ENCODE results near the gene UBAC1.

The UBAC1 gene

DNA sequence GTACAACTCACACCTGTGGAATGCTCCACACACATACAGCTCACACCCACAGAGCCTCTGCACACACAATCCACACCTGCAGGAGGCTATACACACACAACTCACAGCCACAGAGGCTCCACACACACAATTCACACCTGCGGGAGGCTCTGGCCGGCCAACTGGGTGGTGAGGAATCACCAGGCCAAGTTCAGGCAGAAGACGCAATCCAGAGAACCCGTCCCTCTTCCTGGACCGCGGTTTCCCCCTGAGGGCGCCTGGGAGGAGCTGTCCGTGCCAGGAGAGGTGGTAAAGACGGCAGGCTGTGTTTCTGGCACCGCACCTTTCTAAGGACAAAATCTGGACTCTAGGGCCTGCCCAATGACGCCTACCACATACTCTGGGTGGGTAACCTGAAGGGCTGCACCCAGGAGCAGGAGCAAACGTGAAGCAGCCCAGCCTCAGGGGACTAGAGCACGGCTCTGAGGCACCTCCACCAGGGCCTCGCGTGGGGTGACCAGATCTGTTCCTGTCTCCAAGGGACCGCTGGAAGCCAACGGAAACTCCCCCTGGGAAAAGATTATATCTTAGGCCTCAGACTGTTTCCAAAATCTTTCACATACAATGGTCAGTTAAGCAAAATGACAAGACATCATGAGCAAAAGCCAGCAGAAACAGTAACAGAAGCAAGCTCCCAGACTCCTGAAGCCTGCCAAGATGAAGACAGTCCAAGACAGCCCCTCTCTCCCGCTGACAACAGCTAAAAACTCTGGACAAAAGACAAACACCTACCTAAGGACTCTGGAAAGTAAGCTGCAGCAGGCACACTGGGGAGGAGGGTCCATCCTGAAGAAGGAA, 70.8 kb downstream of the UBAC1 start:
- no peak for DNase-seq (ENCODE audit: low read depth)
- TF ChIP-seq, protein P1, sequence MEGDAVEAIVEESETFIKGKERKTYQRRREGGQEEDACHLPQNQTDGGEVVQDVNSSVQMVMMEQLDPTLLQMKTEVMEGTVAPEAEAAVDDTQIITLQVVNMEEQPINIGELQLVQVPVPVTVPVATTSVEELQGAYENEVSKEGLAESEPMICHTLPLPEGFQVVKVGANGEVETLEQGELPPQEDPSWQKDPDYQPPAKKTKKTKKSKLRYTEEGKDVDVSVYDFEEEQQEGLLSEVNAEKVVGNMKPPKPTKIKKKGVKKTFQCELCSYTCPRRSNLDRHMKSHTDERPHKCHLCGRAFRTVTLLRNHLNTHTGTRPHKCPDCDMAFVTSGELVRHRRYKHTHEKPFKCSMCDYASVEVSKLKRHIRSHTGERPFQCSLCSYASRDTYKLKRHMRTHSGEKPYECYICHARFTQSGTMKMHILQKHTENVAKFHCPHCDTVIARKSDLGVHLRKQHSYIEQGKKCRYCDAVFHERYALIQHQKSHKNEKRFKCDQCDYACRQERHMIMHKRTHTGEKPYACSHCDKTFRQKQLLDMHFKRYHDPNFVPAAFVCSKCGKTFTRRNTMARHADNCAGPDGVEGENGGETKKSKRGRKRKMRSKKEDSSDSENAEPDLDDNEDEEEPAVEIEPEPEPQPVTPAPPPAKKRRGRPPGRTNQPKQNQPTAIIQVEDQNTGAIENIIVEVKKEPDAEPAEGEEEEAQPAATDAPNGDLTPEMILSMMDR (IDR thresholded peaks at IDR 0.05; ENCODE audit: control insufficient read depth, insufficient read depth, low read depth, low read length, missing control alignments), result no peak
- no peak overlapping the region for H3K4me3 ChIP-seq (ENCODE audit: control insufficient read depth, low read depth, low read length)

DNA sequence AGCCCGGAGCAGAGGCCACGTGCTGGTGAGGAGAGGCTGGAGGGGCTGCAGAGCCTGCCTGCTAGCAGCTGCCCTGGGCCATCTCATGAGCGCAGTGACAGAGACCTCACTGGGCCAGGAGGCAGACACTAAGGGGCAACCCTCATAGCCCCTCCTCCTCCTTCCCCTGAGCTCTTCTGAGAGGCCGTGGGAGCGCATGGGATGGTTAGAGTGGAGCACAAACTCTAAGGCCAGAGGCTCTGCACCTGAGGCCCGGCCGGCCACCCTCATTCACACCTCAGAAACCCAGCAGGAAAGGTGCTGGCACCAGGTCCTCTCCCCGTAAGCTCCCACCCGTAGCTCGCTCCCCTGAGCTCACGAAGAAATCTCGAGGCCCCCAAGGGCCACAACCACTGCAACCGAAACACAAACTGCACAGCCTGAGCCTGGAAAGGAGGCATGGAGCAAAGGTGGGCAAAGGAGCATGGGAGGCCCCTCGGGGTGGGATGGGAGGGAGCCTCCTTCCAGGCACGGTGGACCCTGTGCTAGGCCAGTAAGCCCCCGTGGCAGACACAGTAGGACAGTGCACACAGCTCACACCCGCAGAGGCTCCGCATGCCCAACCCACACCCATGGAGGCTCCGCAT, 71.5 kb downstream of the UBAC1 start:
- DNase-seq (ENCODE audit: low read depth), result no peak
- TF ChIP-seq, protein P1 (IDR thresholded peaks at IDR 0.05; ENCODE audit: control insufficient read depth, insufficient read depth, low read depth, low read length, missing control alignments), result no peak
- no peak overlapping the region for H3K4me3 ChIP-seq (ENCODE audit: control insufficient read depth, low read depth, low read length)

DNA sequence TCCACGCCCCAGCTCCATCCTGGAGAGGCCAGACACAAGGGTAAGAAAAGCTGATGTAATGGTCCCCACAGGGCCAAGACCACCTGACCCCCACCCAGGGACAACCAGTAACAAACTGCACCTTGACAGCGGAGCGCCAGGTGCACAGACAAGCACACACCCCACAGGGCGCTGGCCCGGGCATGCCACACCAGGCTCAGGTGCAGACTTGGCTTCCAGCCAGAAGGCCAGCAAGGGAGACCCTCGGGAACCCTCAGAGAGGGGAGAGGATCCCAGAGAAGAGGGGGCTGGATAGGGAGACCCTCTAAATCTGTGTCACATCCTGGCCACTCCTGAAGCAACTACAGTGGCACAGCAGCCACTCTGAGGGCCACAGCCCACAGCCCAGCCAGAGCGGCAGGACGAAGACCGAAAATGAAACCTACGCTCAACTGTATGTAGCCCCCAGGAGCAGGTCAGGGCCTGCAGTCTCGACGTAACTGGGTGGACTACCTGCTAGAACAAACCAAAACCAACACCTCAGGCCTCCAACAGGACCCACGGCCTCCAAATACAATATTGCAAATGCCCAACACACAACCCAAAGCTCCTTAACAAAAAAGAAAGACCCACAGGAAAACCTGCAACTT, 72.3 kb downstream of the UBAC1 start:
- H3K4me3 ChIP-seq (ENCODE audit: control insufficient read depth, low read depth, low read length), result no peak overlapping the region
- TF ChIP-seq, protein P1 (IDR thresholded peaks at IDR 0.05; ENCODE audit: control insufficient read depth, insufficient read depth, low read depth, low read length, missing control alignments), result no peak
- DNase-seq (ENCODE audit: low read depth), result no peak

DNA sequence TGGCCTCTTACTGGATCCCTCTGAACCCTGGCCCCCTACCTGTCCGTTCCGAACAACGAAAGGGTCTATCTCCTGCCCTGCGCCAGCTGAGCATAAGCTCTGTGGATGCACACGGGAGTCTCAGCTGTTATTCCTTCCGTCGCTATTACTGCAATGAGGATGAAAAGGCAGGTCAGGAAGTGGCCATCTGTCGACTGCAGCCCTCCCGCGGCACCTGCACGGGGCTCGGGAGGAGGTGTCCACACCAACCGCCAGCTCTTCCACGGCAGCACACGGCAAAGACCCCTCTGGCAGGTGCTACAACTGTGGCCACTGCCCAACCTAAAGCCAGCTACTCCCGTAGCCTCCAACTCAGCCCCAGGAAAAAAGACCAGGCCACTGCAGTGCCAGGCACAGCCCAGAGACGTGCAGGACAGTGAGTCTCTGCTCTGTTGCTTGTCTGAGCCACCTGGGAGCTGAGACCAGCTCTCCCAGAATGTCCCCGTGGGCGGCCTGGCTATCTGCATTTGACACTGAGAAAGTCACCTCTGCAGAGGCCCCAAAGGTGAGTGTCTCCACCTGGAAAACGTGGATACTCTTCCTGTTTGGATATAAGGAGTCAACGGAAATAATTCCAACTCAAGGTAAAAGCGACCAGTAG, 72.9 kb downstream of the UBAC1 start:
- no peak overlapping the region for H3K4me3 ChIP-seq (ENCODE audit: control insufficient read depth, low read depth, low read length)
- no peak for DNase-seq (ENCODE audit: low read depth)
- TF ChIP-seq, protein P1 (IDR thresholded peaks at IDR 0.05; ENCODE audit: control insufficient read depth, insufficient read depth, low read depth, low read length, missing control alignments), result no peak

DNA sequence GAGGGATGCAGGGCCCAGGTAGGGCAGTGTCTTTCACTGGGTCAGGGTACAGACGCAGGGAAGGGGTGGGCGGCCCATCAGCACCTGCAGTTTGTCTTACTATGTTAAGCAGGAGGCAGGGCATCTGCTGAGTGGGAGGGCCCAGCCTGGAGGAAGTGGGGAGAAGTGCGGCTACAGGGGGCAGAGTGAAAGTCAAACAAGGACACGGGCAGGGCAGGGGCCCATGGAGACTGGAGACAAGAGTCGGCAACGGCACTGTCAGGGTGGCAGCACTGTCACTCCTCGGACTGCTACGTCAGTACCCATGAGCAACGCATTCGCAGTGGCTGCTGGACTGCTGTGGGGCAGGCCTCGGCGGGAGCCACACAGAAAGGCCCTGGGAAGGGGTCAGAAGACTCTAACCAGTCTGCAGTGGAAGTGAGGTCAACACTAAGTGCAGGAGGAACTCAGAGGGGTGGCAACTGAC, 73.6 kb downstream of the UBAC1 start:
- no peak overlapping the region for H3K4me3 ChIP-seq (ENCODE audit: control insufficient read depth, low read depth, low read length)
- TF ChIP-seq, protein P1 (IDR thresholded peaks at IDR 0.05; ENCODE audit: control insufficient read depth, insufficient read depth, low read depth, low read length, missing control alignments), result no peak
- DNase-seq (ENCODE audit: low read depth), result no peak

DNA sequence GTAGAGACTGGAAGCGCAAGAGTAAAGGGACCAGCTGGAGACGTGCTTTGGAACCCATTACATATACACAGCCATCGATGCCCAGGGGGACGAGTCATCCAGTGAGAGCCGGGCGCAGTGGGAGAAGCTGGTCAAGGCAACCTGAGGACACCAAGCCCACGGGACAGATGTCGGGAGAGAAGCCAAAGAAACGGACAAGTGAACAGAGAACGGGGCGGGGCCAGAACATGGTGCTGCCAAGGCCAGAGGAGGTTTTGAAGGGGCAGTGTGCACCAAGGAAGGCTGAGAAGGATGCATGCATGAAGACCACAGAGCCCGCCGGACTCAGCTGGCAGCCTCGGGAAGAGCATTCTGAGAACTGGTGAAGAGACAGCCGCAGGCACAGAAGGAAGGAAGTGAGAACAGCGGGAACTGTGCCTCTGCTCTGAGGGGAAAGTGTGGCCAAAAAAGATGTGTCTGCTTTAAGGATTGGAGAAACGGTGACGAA, 74.1 kb downstream of the UBAC1 start:
- H3K4me3 ChIP-seq (ENCODE audit: control insufficient read depth, low read depth, low read length), result no peak overlapping the region
- no peak for DNase-seq (ENCODE audit: low read depth)

More for the DNA sequence above, 74.1 kb downstream of the UBAC1 start:
- TF ChIP-seq, protein P1 (IDR thresholded peaks at IDR 0.05; ENCODE audit: control insufficient read depth, insufficient read depth, low read depth, low read length, missing control alignments), result no peak

Data from AG09309 (cell line).